ENCODE measurements around the gene LYPD6B. TPM values are rescaled to one million over a fixed set of nuclear protein-coding genes. Genes with fewer than 3 reads are reported as not detected.

Gene LYPD6B
- total RNA-seq, 2 donors from 2014 or later: 12.6 to 14.5 TPM

DNA sequence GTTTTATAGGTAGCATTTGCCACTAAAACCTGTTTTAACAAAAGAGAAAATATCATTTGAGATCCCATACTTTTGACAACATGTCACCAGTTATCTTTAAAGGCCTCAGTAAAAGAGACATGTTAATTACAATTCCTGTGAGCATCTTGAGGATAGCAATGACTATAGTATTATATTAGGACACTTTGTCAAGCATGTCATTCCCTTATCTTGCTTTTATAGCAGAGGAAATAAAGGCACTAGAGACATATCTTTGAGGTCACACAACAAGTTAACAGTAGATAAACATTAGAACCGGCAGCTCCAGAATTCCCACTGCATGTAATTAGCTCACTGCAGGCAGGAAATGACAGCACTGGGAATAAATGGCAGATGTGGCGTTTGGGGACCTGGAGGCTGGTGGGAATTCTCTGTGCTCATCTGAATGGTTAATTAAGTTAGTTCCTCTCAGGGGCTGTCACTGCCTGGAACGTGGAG is 25.9 kb downstream of the LYPD6B start:
- no peak overlapping the region for H3K27ac ChIP-seq (ENCODE audit: low read depth, low read length)
- peak; percentile 74 for DNase-seq
- H3K27me3 ChIP-seq (ENCODE audit: control insufficient read depth, insufficient read depth, low read length, poor library complexity, severe bottlenecking): no peaks in the 10 kb centered on the region
- Mint-ChIP-seq H3K27ac (no peak overlapping the region), H3K9me3 (peaks cover 5% of the 10 kb centered on the region), H3K4me3 (no peak overlapping the region), H3K27me3 (ENCODE audit: insufficient read depth) (no peaks in the 10 kb centered on the region), H3K4me1 (peaks cover 36% of the 10 kb centered on the region), H3K36me3 (ENCODE audit: low read depth) (no peaks in the 10 kb centered on the region)
- TF ChIP-seq CTCF (conservative IDR thresholded peaks at IDR 0.05): no peak
- H3K36me3 ChIP-seq (ENCODE audit: control insufficient read depth, insufficient read depth, low read length): no peaks in the 10 kb centered on the region
- no peaks in the 10 kb centered on the region for H3K9me3 ChIP-seq (ENCODE audit: control insufficient read depth, low read length)
- H3K4me3 ChIP-seq (ENCODE audit: low read length): no peak overlapping the region
- H3K4me1 ChIP-seq (ENCODE audit: control insufficient read depth, insufficient read depth, low read length): peaks cover 9% of the 10 kb centered on the region
- no peak overlapping the region for H3K9ac ChIP-seq (ENCODE audit: extremely low read depth, low read length, poor library complexity, severe bottlenecking)
- 68 to 82% methylated on average over 2 to 3 of the region's 3 CpGs for WGBS, 2 experiments (ENCODE audit: insufficient coverage in 1 of 2, insufficient read length in 1 of 2)

DNA sequence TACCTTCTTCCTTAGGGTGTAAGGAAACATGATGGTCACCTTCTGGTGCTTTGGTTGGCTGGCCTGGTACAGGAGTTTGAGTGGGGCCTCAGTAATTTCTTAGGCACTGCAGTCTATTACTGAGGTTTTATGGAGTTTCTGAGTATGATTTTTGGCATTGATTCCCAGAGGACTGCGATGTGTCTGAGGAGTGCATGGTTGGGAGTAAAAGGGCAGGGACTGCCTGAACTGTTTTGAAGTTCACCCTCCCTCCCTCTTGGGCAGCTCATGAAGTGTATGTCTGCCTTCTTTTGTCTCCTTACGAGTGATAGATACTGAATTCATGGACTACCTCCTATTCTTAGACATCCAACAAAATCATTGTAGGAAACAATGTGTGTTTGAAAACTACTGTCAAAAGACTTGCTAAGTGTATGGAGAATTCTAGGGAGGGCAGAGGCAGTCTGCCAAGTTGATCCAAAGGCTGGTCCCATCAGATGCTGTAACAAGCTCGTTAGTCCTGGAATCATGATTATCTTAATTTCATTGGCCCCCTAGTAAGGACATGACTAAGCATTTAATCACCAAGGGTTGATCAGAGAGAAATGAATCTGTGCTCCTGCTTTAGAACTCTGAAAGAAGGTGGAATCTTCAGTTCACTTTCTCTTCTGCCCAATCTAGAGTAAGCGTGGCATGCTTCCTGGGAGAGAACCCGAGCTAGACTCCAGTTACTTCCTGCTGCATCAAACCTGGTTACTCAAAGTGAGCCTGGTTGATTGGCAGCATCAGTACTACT is 26.5 kb downstream of the LYPD6B start:
- H3K27ac ChIP-seq (ENCODE audit: low read depth, low read length): no peak overlapping the region

More for the DNA sequence above, 26.5 kb downstream of the LYPD6B start:
- no peak overlapping the region for H3K4me3 ChIP-seq (ENCODE audit: low read length)
- no peak for TF ChIP-seq CTCF (conservative IDR thresholded peaks at IDR 0.05)
- Mint-ChIP-seq H3K27me3 (ENCODE audit: insufficient read depth) (no peaks in the 10 kb centered on the region), H3K4me3 (no peak overlapping the region), H3K36me3 (ENCODE audit: low read depth) (no peaks in the 10 kb centered on the region), H3K9me3 (peaks cover 5% of the 10 kb centered on the region), H3K27ac (no peak overlapping the region), H3K4me1 (peaks cover 39% of the 10 kb centered on the region)
- 91 to 98% methylated on average over 3 to 5 of the region's 5 CpGs for WGBS, 2 experiments (ENCODE audit: insufficient coverage in 1 of 2, insufficient read length in 1 of 2)
- H3K27me3 ChIP-seq (ENCODE audit: control insufficient read depth, insufficient read depth, low read length, poor library complexity, severe bottlenecking): no peaks in the 10 kb centered on the region
- no peak for DNase-seq
- no peaks in the 10 kb centered on the region for H3K36me3 ChIP-seq (ENCODE audit: control insufficient read depth, insufficient read depth, low read length)
- peaks cover 9% of the 10 kb centered on the region for H3K4me1 ChIP-seq (ENCODE audit: control insufficient read depth, insufficient read depth, low read length)
- no peaks in the 10 kb centered on the region for H3K9me3 ChIP-seq (ENCODE audit: control insufficient read depth, low read length)
- H3K9ac ChIP-seq (ENCODE audit: extremely low read depth, low read length, poor library complexity, severe bottlenecking): no peak overlapping the region
